ENCODE measurements around the gene GDI1.
A peak's percentile ranks its signal among the peaks of the same experiment; 100 is the strongest.

Gene GDI1

DNA sequence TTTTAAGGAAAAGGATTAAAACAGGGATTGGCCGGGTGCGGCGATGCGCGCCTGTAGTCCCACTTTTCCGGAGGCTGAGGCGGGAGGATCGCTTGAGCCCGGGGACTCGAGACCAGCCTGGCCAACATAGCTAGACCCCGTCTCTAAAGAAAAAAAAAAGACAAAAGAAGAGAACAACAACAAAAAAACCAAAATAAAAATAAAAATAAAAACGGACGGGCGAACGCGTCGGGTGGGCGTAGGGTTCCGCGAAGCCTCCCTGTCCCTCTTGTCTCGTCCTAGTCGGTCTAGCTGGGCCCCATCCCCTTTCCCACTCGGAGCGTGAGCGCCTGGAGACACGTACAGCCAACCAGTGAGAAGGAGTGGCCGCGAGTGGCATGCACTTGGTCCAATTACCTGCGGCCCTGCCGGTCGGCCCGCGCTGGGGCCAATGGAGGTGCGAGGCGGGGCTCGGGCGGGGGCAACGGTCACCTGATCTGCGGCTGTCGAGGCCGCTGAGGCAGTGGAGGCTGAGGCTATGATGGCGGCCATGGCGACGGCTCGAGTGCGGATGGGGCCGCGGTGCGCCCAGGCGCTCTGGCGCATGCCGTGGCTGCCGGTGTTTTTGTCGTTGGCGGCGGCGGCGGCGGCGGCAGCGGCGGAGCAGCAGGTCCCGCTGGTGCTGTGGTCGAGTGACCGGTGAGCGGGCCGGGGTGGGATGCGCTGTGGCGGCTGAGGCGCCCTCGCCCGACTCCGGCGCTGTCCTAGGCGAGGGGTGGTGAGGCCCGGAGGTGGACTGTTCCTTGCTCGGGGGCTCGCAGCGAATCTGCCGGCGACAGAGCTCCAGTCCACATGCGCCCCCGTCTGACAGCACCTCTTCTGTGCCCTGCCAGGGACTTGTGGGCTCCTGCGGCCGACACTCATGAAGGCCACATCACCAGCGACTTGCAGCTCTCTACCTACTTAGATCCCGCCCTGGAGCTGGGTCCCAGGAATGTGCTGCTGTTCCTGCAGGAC lies 8.5 kb upstream of the GDI1 start, which contains the start of gene ATP6AP1:
TSS of gene ATP6AP1 (plus strand) at position 502 of the 996 bp plus-strand sequence. CDS start at position 518, 16 bp downstream.
- Mint-ChIP-seq H3K4me1 (peaks cover 22% of the 10 kb centered on the region), H3K4me3 (peak within 1 kb of the TSS; percentile 81), H3K9me3 (no peaks in the 10 kb centered on the region), H3K27me3 (no peaks in the 10 kb centered on the region), H3K27ac (peak within 1 kb of the TSS; percentile 87), H3K36me3 (no peaks in the 10 kb centered on the region)

DNA sequence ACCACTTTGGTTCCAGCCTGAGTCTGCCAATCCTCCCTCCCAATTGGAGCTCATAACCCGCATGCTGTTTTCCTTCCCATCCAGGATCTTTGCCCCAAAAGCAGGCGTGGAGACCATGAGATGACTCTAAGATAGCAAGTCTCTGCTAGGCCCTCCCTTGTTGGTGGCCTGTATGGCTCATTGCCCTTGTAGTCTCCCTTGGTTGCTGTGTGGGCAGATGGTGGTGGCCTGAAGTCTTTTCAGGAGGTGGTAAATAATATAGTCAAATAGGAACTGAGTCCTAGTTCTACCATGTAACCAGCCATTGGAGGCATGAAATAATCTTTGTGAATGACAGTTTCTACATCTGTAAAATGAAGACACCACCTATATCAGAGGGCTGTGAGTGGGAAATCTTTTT lies 7.2 kb upstream of the GDI1 start:
- Mint-ChIP-seq H3K27ac (peak overlapping the region; percentile 72), H3K27me3 (no peaks in the 10 kb centered on the region), H3K4me1 (peaks cover 14% of the 10 kb centered on the region), H3K9me3 (no peaks in the 10 kb centered on the region), H3K4me3 (peak overlapping the region; percentile 81), H3K36me3 (no peaks in the 10 kb centered on the region)

DNA sequence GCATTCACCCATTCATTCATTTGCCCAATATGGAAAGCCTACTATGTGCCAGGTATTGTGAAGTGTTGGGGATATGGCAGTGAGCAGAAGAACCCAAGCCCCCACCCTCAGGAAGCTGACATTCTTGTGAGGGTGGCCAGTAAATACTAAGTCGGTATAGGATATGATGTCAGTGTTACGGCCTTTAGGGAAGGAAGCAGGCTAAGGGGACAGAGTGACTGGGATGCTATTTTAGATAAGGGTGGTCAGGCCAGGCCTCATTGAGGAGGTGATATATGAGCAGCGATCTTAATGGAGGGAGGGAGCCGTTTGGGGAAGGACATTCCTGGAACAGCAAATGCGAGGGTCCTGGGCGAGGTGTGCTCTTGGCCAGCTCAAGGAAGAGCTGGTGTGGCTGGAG lies 6.5 kb upstream of the GDI1 start:
- peak overlapping the region; percentile 23 for H3K4me3 Mint-ChIP-seq
- no peaks in the 10 kb centered on the region for H3K36me3 Mint-ChIP-seq
- H3K27me3 Mint-ChIP-seq: no peaks in the 10 kb centered on the region
- peaks cover 14% of the 10 kb centered on the region for H3K4me1 Mint-ChIP-seq
- H3K27ac Mint-ChIP-seq: no peak overlapping the region
- no peaks in the 10 kb centered on the region for H3K9me3 Mint-ChIP-seq

DNA sequence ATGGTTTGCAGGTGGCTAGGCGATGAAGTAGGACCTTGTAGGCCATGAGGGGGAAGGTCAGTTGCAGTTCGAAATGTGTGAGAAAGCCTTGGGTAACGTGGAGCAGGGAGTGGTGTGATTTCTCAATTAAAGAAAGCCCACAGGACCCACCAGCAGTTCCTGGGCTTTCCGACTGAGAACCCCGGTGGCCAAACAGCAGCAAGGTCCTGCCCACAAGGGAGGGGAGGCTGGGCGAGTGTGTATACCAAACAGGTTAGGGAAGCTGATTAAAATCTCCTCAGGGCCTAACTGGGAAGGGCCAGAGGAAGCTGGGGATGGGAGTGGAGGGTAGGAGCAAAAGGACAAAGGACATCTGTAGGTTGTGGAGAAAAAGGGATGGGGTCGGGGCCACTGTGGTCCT lies 6.0 kb upstream of the GDI1 start:
- no peak overlapping the region for H3K27ac Mint-ChIP-seq
- no peaks in the 10 kb centered on the region for H3K27me3 Mint-ChIP-seq
- H3K4me3 Mint-ChIP-seq: no peak overlapping the region
- H3K4me1 Mint-ChIP-seq: peaks cover 14% of the 10 kb centered on the region
- H3K9me3 Mint-ChIP-seq: no peaks in the 10 kb centered on the region
- H3K36me3 Mint-ChIP-seq: no peaks in the 10 kb centered on the region

DNA sequence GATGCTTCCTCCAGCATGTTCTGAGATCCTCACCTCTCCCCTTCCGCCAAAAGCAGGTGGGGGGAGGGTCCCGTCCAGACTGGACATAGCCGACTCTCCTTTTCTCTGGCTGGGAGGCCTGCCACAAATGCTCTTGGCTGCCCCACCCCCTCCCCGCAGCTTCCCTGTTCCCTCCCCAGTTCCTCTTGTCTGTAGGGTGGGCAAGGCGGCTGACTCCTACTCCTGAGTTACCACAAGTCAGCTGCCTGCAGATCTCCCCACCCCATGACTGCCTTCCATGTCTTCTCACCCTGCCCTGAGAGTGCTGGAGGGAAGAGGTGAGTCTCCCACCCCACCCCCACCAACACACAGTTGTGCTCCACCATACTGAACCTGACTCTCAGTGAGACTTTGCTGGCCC lies 5.6 kb upstream of the GDI1 start:
- Mint-ChIP-seq H3K4me3 (no peak overlapping the region), H3K9me3 (no peaks in the 10 kb centered on the region), H3K4me1 (peaks cover 18% of the 10 kb centered on the region), H3K27me3 (no peaks in the 10 kb centered on the region), H3K27ac (no peak overlapping the region), H3K36me3 (no peaks in the 10 kb centered on the region)

DNA sequence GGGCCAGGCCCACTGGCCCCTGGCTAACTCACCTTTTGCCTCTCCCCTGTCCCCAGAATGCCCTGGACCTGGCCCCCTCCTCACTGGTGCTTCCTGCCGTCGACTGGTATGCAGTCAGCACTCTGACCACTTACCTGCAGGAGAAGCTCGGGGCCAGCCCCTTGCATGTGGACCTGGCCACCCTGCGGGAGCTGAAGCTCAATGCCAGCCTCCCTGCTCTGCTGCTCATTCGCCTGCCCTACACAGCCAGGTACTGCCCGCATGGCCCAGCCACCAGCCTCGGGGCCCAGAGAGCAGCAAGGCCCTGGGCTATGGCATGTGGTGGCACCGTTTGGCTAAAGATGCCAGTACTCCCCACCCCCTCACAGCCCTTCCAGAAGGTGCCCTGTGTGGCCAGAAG lies 4.7 kb upstream of the GDI1 start:
- Mint-ChIP-seq H3K4me3 (no peak overlapping the region), H3K27ac (no peak overlapping the region), H3K27me3 (no peaks in the 10 kb centered on the region), H3K36me3 (no peaks in the 10 kb centered on the region), H3K4me1 (peaks cover 19% of the 10 kb centered on the region), H3K9me3 (no peaks in the 10 kb centered on the region)

DNA sequence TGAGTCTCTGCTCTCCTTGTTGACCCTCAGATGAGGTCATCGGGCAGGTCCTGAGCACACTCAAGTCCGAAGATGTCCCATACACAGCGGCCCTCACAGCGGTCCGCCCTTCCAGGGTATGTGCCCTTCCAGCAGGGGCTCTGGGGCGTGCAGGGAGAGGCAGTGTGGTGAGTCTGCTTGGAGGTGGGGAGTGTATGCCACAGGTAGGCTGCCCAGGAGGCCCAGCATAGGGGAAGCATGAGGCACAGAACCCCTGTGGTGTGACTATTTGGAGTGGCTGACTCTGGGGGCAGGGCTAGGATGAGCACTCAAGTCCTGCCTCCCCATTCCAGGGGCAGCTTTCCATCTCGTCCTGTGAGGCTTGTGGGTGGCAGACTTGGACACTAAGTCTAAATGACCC lies 3.3 kb upstream of the GDI1 start:
- no peak overlapping the region for H3K4me3 Mint-ChIP-seq

DNA sequence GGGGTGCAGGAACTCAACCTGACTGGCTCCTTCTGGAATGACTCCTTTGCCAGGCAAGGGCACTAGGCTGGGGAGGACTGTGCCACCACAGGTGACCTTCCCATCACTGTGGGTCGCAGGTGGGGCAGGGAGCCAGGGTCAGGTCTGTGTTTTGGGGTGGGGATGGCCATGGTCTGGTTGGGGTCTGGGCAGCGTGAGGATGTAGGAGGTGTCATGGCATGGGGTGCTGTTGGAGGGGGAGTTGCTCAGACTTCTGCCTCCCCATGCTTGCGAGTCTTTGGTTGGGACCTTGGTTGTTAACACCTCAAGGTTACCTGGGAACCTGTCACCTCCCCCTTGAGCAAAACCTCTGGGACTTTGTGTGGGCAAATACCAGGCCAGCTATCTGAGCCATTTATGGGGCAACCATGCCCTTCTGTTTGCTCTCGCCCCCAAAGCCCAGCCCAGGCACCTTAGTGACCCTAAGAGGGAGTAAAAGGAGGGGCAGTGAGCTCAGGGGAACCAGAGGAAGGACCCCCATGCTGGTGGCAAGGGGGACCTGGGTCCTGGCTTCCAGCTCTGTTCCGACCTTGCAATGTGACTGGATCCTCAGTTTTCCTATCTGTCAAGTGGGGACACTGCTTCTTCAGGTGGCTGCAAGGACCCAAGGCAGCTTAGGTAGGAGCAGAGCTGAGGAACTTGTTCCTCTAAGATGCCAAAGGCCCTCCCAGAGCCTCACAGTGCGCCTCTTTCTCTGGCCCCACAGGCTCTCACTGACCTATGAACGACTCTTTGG lies 2.4 kb upstream of the GDI1 start:
- Mint-ChIP-seq H3K27me3 (no peaks in the 10 kb centered on the region), H3K9me3 (no peaks in the 10 kb centered on the region), H3K27ac (no peak overlapping the region), H3K4me3 (no peak overlapping the region), H3K36me3 (no peaks in the 10 kb centered on the region), H3K4me1 (peaks cover 21% of the 10 kb centered on the region)

More for the DNA sequence above, 3.3 kb upstream of the GDI1 start:
- Mint-ChIP-seq H3K4me1 (peaks cover 24% of the 10 kb centered on the region), H3K27me3 (no peaks in the 10 kb centered on the region), H3K27ac (peak overlapping the region; percentile 41), H3K36me3 (no peaks in the 10 kb centered on the region), H3K9me3 (no peaks in the 10 kb centered on the region)

DNA sequence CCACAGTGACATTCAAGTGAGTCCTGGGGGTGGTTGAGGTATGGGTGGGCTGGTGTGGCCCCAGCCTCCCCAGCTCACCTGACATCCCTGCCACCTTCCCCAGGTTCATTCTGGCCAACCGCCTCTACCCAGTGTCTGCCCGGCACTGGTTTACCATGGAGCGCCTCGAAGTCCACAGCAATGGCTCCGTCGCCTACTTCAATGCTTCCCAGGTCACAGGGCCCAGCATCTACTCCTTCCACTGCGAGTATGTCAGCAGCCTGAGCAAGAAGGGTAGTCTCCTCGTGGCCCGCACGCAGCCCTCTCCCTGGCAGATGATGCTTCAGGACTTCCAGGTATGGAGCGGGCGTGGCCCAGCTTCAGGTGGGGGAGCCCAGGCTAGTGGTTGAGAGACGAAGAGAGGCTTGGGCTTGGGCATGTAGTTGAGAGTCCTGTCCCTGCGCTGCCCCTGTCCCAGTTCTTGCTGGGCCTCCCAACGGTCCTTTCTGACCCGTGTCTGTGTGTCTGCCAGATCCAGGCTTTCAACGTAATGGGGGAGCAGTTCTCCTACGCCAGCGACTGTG lies 1.7 kb upstream of the GDI1 start:
- Mint-ChIP-seq H3K4me1 (peaks cover 19% of the 10 kb centered on the region), H3K36me3 (no peaks in the 10 kb centered on the region), H3K27me3 (no peaks in the 10 kb centered on the region), H3K27ac (no peak overlapping the region), H3K9me3 (no peaks in the 10 kb centered on the region), H3K4me3 (no peak overlapping the region)

DNA sequence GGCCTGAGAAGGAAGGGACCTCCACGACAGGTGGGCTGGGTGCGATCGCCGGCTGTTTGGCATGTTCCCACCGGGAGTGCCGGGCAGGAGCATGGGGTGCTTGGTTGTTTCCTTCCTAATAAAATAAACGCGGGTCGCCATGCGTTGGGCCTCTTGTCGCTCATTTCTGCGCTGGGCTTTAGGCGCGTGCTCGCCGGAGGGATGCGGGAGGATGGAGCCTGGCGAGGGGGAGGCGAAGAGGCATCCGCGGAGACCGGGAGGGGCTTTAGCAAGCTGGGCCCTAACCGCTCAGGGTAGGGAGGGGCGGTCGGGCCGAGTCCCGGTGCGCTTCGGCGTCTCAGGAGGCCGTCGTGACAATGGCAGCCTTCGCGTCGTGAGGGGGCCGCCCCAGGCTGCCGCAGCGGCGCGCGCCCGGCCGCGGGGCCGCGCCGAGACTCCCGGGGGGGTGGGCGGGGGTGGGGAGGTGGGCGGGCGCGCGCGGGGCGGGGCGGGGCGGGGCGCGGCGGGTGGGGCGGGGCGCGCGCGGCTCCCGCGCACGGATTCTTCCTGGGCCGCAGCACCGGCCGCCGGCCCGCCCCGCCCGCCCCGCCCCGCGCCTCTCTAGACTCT lies 476 bp upstream of the GDI1 start:
- no peaks in the 10 kb centered on the region for H3K9me3 Mint-ChIP-seq
- peak overlapping the region; percentile 81 for H3K4me3 Mint-ChIP-seq
- peaks cover 14% of the 10 kb centered on the region for H3K4me1 Mint-ChIP-seq
- peak overlapping the region; percentile 89 for H3K27ac Mint-ChIP-seq
- no peaks in the 10 kb centered on the region for H3K27me3 Mint-ChIP-seq
- no peaks in the 10 kb centered on the region for H3K36me3 Mint-ChIP-seq

DNA sequence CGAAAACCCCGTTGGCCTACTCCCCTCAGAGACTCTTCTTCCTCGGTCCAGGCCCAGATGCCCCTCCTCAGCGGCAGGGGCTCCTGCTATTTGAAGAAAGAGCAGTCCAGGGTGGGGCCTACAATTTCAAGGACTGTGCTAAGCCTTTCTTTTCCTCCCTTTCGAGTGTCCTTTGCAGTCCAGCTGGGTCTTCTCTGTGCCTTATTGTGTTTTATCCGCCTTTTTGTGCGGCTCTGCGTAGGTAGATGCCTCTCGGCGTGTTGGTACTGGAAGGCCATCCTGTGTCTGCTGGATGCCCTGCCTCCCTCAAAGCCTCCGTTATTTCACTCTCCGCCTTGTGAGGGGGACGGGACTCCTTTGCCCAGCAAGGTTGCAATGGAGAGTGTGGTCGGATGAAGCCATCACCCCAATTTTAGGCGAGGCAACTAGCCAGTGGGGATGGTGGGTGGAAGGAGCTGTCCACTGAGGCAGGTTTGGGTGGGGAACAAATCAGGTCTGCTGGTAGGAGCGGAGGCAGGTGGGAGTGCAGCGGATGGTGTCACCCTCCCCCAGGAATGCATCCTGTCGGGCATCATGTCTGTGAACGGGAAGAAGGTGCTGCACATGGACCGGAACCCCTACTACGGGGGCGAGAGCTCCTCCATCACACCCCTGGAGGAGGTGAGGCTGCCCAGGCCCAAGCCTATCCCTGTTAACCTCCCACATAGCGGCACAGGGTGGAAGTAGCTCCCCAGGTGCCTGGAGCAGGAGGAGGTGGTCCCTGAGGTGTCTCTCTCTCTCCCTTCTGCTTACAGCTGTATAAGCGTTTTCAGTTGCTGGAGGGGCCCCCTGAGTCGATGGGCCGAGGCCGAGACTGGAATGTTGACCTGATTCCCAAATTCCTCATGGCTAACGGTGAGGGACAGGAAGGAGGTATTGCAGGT lies 1.3 kb downstream of the GDI1 start:
- Mint-ChIP-seq H3K4me3 (peak overlapping the region; percentile 86), H3K4me1 (peaks cover 22% of the 10 kb centered on the region), H3K36me3 (no peaks in the 10 kb centered on the region), H3K9me3 (no peaks in the 10 kb centered on the region), H3K27me3 (no peaks in the 10 kb centered on the region), H3K27ac (peak overlapping the region; percentile 84)

DNA sequence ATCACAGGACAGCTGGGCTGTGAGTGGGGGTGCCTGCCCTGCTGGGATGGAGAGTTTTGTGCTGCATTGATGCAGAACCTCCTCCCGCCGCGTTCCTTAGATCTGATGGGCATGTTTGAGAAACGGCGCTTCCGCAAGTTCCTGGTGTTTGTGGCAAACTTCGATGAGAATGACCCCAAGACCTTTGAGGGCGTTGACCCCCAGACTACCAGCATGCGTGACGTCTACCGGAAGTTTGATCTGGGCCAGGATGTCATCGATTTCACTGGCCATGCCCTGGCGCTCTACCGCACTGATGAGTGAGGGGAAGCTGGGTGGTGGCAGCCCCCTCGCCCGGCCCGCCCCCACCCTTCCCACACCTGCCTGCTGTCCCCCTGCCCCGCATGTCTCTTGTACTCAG lies 2.9 kb downstream of the GDI1 start:
- peaks cover 26% of the 10 kb centered on the region for H3K4me1 Mint-ChIP-seq
- no peaks in the 10 kb centered on the region for H3K9me3 Mint-ChIP-seq
- H3K36me3 Mint-ChIP-seq: no peaks in the 10 kb centered on the region
- no peak overlapping the region for H3K4me3 Mint-ChIP-seq
- H3K27ac Mint-ChIP-seq: no peak overlapping the region
- H3K27me3 Mint-ChIP-seq: no peaks in the 10 kb centered on the region

DNA sequence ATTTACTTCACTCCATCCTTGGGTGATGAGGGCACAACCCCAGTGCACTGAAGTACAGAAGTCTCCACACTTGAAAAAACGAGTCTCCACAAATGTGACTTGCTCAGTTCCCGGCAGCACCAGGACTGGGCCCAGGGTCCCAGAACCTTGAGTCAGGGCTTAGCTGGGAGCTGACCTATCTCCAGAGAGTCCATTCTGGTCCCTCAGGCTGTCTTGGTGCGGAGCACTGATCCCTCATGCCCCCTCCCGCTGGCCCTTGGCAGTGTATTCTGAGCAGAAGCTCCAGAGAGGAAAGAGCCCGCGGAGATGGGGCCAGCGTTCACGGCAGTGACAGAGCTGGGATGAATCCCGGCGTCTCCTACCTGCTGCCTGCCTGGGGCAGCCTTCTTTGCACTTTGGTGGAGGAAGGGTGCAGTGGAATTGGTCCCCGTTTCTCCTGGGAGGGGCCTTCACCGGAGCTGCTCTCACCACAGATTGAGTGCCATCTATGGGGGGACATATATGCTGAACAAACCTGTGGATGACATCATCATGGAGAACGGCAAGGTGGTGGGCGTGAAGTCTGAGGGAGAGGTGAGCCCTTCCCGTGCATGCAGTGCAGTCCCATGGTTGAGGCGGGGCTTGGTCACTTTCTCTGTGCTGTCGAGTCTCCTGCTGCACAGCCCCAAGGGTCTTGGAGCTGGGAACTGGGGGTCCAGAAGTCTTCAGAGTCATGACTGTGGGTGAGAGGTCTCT lies 3.8 kb downstream of the GDI1 start:
- no peak overlapping the region for H3K4me3 Mint-ChIP-seq
- H3K9me3 Mint-ChIP-seq: no peaks in the 10 kb centered on the region
- no peaks in the 10 kb centered on the region for H3K27me3 Mint-ChIP-seq
- H3K4me1 Mint-ChIP-seq: peaks cover 26% of the 10 kb centered on the region
- H3K36me3 Mint-ChIP-seq: no peaks in the 10 kb centered on the region
- no peak overlapping the region for H3K27ac Mint-ChIP-seq

DNA sequence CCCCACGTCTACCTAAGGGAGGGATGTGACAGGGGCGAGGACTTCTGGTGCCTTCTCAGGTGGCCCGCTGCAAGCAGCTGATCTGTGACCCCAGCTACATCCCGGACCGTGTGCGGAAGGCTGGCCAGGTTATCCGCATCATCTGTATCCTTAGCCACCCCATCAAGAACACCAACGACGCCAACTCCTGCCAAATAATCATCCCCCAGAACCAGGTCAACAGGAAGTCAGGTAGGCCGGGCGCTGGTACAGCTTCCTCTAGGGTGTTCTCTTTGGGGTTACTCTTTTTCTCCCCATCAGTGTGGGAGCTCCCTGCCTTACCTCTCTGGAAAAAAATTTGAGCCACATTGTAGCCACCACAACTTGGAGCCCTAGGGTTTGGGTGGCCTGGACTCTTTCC lies 4.6 kb downstream of the GDI1 start:
- H3K36me3 Mint-ChIP-seq: no peaks in the 10 kb centered on the region
- no peaks in the 10 kb centered on the region for H3K27me3 Mint-ChIP-seq
- H3K4me3 Mint-ChIP-seq: no peak overlapping the region
- H3K4me1 Mint-ChIP-seq: peaks cover 20% of the 10 kb centered on the region
- H3K9me3 Mint-ChIP-seq: no peaks in the 10 kb centered on the region
- peak overlapping the region; percentile 30 for H3K27ac Mint-ChIP-seq

Measured in activated naive CD4-positive, alpha-beta T cell treated with anti-CD3 and anti-CD28 coated beads, Interleukin-2, amount 50 U/mL, for 24 hours (primary cell).